ENCODE data around the gene DNPH1. TPM values are rescaled to one million over a fixed set of nuclear protein-coding genes. Genes with fewer than 3 reads are reported as not detected.

The DNPH1 gene
- 10 to 100 TPM; 23.4 to 68.4 (median 33.2) TPM for total RNA-seq

GRCh38 chr6:43228951-43229802, at the start of gene DNPH1:
Gene DNPH1, minus strand, starts transcription at chr6:43229481. Its CDS starts 25 bp downstream, at chr6:43229456.
- intact Hi-C loops (cut with DNase I; ENCODE audit: low total_unique reads) = no loop called here
- H3K4me3 ChIP-seq = peak within 1 kb of the TSS; percentile 47 to 60
- peak within 1 kb of the TSS; percentile 70 to 73 for H3K27ac ChIP-seq
- no peaks in the 10 kb centered on the region for H3K27me3 ChIP-seq
- DNase-seq = peak; percentile 66 to 83
- TF ChIP-seq CTCF (IDR thresholded peaks at IDR 0.05) (peak; percentile 70 to 96 (median 94)), POLR2A (IDR thresholded peaks at IDR 0.05) (peak; percentile 31 to 45)
- no peaks in the 10 kb centered on the region for H3K36me3 ChIP-seq
- no peaks in the 10 kb centered on the region for H3K4me1 ChIP-seq
- H3K9me3 ChIP-seq = no peaks in the 10 kb centered on the region

- Histone ChIP-seq H3K27me3 (no peaks in the 10 kb centered on the region), H3K4me3 (no peak overlapping the region), H3K9me3 (no peaks in the 10 kb centered on the region), H3K27ac (peak overlapping the region in 1 of 2 donors; percentile 27), H3K36me3 (no peaks in the 10 kb centered on the region), H3K4me1 (peaks cover 0 to 10% of the 10 kb centered on the region in 2 donors)
- DNase-seq = no peak
- intact Hi-C loops (cut with DNase I; ENCODE audit: low total_unique reads) = no loop called here
- no peak for TF ChIP-seq POLR2A (IDR thresholded peaks at IDR 0.05)
- TF ChIP-seq CTCF (IDR thresholded peaks at IDR 0.05) = no peak
Measured at GRCh38 chr6:43278524-43279078, 49.3 kb upstream of the DNPH1 start.

- Histone ChIP-seq H3K27me3 (no peaks in the 10 kb centered on the region), H3K4me3 (no peak overlapping the region), H3K9me3 (no peaks in the 10 kb centered on the region), H3K27ac (peak overlapping the region in 1 of 2 donors; percentile 27), H3K4me1 (peaks cover 0 to 10% of the 10 kb centered on the region in 2 donors), H3K36me3 (no peaks in the 10 kb centered on the region)
- intact Hi-C loops (cut with DNase I; ENCODE audit: low total_unique reads) = no loop called here
- TF ChIP-seq POLR2A (IDR thresholded peaks at IDR 0.05) = no peak
- TF ChIP-seq CTCF (IDR thresholded peaks at IDR 0.05) = no peak
- no peak for DNase-seq
Measured at GRCh38 chr6:43277643-43278523, 48.6 kb upstream of the DNPH1 start.

GRCh38 chr6:43277306-43277642, 48.0 kb upstream of the DNPH1 start:
- intact Hi-C loops (cut with DNase I; ENCODE audit: low total_unique reads) = no loop called here
- no peak overlapping the region for H3K4me3 ChIP-seq
- no peaks in the 10 kb centered on the region for H3K27me3 ChIP-seq
- H3K4me1 ChIP-seq = peaks cover 0 to 10% of the 10 kb centered on the region in 2 donors
- no peaks in the 10 kb centered on the region for H3K9me3 ChIP-seq
- no peak for TF ChIP-seq POLR2A (IDR thresholded peaks at IDR 0.05)
- TF ChIP-seq CTCF (IDR thresholded peaks at IDR 0.05) = no peak
- no peak overlapping the region for H3K27ac ChIP-seq
- H3K36me3 ChIP-seq = no peaks in the 10 kb centered on the region
- no peak for DNase-seq

Measured in uterus (tissue), 4 donors.